WTC11 (cell line): Measurements from ENCODE around the gene ZNF343.

Source experiments
- JAZF1 ChIP-seq: fragments of 250-450 bp; sonication (Bioruptor Pico); IDR thresholded peaks from 2 replicates; pipeline ENCODE4 v1.9.0; 2021; ENCODE audit warnings: moderate library complexity, mild to moderate bottlenecking, inconsistent platforms
- TF ChIP-seq, protein P1 (sequence below): fragments of 200-600 bp; IDR thresholded peaks from 2 replicates; pipeline ENCODE4 v1.8.0; 2022; ENCODE audit warnings: antibody characterized with exemption
- TF ChIP-seq, protein P2 (sequence below): sonication (generic); formaldehyde crosslinking; IDR thresholded peaks from 2 replicates; pipeline ENCODE4 v1.8.1; 2022; ENCODE audit warnings: mild to moderate bottlenecking, moderate library complexity, missing genetic modification reagents

DNA sequence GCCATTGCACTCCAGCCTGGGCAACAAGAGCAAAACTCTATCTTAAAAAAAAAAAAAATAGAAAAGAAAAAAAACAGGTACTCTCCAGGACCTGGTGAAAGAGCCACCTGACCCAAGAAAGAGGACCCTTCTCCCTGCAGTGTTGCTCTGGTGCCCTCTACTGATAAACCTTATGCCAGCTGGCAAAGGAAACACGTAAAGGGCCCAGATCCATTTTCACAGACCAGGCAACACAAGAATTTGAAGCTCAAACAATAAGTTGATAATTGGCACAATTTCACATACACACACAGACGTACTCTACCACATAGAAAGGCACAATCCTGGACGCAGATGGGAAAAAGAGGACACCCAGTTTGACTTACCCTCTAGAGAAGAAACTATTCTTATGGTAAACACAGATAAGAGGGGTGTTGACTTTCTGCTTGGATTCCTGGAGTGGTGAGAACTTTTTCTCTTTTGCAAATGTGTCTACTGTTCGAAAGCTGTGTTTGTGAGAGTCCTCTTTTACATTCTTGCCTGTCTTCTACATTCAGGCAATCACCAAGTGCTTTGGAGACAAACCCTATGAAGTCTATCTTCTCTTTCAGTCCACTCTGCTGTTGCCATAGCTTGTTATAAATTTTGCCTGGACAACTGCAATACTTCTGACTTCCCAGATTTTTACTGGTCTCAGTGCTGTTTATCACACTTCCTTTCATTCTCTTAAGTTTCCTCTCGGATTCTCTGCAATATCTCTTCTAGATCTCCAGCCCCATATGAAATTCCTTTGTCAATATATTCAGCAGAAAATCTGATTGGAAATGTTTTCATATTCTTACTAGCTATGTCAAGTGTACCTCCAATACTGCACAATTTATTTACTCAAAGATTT, 31.7 kb downstream of the ZNF343 start:
- TF ChIP-seq, protein P1, sequence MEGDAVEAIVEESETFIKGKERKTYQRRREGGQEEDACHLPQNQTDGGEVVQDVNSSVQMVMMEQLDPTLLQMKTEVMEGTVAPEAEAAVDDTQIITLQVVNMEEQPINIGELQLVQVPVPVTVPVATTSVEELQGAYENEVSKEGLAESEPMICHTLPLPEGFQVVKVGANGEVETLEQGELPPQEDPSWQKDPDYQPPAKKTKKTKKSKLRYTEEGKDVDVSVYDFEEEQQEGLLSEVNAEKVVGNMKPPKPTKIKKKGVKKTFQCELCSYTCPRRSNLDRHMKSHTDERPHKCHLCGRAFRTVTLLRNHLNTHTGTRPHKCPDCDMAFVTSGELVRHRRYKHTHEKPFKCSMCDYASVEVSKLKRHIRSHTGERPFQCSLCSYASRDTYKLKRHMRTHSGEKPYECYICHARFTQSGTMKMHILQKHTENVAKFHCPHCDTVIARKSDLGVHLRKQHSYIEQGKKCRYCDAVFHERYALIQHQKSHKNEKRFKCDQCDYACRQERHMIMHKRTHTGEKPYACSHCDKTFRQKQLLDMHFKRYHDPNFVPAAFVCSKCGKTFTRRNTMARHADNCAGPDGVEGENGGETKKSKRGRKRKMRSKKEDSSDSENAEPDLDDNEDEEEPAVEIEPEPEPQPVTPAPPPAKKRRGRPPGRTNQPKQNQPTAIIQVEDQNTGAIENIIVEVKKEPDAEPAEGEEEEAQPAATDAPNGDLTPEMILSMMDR = no peak
- TF ChIP-seq JAZF1 (CRISPR knock-in tag) = no peak
- TF ChIP-seq, protein P2, sequence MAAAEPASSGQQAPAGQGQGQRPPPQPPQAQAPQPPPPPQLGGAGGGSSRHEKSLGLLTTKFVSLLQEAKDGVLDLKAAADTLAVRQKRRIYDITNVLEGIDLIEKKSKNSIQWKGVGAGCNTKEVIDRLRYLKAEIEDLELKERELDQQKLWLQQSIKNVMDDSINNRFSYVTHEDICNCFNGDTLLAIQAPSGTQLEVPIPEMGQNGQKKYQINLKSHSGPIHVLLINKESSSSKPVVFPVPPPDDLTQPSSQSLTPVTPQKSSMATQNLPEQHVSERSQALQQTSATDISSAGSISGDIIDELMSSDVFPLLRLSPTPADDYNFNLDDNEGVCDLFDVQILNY (CRISPR knock-in tag) = no peak
